Activated CD8-positive, alpha-beta memory T cell treated with anti-CD3 and anti-CD28 coated beads, Interleukin-2, amount 50 U/mL, for 1 hour (primary cell): ENCODE results near the gene ERP44.
A peak's percentile ranks its signal among the peaks of the same experiment; 100 is the strongest.
"Not testable (repeated sequence)": the region's sequence is repeated elsewhere in the genome, so short reads cannot be mapped to it uniquely, and the experiment has no call there.

Source experiments
- DNase-seq: peaks from one replicate; pipeline ENCODE4 v3.0.0-alpha.2; 2020; ENCODE audit errors: extremely low read depth

ERP44 gene

DNA sequence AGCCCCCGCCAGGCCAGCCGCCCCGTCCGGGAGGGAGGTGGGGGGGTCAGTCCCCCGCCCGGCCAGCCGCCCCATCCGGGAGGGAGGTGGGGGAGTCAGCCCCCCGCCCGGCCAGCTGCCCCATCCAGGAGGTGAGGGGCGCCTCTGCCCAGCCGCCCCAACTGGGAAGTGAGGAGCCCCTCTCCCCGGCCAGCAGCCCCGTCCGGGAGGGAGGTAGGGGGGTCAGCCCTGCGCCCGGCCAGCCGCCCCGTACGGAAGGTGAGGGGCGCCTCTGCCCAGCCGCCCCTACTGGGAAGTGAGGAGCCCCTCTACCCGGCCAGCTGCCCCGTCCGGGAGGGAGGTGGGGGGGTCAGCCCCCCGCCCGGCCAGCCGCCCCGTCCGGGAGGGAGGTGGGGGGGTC lies 30.8 kb downstream of the ERP44 start:
- not testable (repeated sequence) for DNase-seq

DNA sequence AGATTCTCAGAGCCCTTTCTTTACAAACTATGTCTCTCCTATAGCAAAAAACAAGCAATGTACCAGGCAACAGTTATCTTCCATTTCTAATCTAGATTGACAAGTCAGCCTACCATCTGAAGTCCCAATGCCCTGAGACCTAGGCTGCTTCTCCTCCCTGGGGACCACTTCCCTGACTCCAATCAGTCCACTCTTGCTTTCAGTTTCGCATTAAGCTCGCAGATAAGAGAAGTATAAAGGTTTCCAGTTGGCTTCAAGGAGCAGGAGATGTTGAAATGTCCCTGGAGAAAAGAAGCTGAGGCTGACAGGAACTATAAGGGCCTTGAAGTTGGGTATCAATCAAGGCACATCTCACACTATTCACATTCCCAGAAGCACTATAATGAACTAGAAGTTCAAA lies 32.3 kb downstream of the ERP44 start:
- no peak for DNase-seq

DNA sequence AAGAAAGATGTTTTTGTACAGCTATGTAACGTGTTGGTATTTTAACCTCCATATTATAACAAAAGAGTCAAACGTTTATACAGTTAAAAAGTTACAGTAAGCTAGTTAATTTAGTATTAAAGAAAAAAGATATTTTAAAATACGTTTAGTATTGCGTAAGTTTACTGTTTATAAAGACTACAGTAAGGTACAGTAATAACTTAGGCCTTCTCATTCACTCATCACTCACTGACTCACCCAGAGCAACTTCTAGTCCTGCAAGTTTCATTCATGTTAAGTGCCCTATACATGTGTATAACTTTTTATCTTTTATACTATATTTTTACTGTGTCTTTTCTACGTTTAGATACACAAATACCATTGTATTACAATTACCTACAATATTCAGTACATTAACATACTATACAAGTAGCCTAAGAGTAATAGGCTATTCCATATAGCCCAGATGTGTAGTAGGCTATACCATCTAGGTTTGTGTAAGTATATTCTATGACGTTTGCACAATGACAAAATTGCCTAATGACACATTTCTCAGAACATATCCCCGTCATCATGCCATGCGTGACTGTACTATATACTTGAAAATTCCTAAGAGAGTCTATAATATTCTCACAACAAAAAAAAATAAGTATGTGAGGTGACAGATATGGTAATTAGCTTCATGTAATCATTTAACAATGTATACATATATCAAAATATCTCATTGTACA lies 33.8 kb downstream of the ERP44 start:
- no peak for DNase-seq

DNA sequence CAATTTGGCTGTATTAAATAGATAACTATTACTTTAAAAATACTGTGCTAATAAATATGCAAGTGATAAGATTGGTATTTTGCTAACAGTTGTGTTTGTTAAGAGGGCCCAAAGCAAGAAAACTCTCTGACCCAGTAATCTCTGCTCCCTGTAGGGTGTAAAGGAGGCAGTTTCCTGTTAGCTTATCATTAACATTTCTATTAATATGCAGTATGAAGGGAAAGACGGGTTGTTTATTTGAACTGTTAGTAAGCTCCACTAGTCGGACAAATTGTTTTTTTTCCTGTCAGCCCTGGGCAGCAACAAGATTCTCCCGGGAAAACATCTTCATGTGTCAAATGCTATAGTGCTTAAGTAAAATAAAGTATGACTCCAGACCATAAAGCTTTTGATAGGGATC lies 35.6 kb downstream of the ERP44 start:
- DNase-seq, result no peak

DNA sequence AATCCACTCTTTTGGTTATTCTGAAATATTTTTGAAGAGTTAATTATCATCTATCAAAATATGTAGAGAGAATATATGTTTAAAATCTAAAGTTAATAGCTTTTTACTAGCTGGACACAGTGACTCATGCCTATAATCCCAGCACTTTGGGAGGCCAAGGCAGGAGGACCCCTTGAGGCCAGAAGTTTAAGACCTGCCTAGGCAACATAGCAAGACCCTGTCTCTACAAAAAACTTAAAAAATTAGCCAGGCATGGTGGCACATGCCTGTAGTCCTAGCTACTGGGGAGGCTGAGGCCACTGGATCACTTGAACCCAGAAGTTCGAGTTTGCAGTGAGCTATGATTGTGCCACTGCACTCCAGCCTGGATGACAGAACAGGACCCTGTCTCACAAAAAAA lies 36.1 kb downstream of the ERP44 start:
- DNase-seq, result not testable (repeated sequence)

DNA sequence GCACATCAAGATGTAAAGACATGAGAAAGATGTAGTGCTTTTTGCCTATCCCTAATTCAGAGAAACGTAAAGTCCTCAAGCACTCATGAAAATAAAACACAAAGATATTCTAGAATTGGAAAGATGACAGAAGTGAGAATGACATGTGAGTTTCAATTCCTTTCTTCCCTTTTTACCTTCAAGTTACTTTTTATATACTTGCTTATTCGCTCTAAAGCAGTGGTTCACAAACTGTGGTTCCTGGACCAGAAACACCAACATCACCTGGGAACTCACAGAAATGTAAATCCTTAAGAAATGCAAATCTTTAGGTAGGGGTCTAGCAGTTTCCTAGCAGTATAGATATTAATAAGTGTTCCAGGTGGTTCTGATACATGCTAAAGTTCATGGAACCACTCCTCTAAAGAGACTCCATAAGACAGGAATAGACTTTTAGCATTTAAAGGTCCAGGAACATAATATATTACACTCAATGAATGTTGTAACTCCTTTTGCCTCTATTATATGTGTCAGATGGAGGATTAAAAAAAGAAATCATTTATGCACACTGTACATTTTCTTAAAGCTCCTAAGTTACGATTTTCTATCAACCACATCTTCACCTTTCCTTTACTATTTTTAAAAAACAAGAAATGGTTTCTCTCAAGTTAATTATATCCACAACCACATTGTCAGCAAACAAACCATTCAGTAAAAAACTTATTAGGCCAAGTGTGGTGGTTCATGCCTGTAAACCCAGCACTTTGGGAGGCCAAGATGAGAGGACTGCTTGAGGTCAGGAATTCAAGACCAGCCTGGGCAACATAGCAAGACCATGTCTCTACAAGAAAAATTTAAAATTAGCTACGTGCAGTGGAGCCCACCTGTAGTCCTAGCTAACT lies 39.9 kb downstream of the ERP44 start:
- no peak for DNase-seq

DNA sequence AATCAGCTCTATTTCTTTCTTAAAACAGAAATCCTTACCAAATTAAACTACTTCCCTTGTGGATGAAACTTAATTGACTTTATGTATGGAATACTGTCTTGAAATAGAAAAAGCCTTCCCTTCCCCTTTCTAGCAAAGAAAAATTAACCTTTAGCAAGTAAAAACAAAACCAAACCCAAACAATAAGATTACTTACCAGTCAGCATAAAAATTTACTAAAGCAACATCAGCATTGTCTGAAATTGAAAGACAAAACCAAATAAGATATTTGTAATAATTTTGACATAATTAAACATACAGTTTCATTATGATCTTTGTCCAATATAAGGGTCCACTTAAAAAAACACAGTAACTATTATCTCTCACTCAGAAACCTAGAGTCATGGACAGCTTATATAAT lies 41.2 kb downstream of the ERP44 start:
- DNase-seq, result no peak

DNA sequence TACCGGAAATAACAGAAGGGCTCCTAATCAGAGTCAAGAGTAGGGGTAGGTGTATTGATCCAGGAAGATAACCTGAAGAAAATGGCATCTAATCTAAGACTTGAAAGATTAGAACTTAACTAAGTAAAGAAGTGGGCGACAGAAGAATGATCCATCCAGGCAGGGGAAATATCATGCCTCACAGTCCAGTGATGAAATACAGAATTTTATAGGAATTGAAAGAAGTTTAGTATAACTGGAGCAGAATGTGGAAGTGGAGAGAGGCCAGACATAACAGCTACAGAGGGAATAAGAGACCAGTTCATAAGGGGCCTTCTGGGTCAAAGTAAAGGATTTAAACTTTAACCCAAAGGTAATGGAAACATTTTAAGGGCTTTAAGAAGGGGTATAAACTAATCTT lies 42.2 kb downstream of the ERP44 start:
- no peak for DNase-seq

DNA sequence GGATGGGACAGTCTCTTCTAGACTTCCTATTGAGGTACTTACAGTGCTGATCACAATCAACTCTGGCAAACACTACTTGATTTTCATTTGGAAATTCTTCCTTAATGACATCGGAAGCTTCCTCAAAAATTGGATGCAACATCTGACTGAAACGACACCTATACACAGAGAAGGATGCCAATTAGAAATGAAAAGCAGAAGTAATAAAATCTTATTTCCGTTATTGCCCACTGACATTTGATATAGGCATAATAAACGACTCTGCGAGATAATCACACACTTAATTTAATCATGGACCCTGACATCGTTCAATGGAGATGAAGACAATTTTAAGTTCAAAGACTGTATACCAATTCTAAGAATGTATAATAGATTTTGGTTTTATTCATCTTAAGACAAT lies 46.4 kb downstream of the ERP44 start:
- no peak for DNase-seq

DNA sequence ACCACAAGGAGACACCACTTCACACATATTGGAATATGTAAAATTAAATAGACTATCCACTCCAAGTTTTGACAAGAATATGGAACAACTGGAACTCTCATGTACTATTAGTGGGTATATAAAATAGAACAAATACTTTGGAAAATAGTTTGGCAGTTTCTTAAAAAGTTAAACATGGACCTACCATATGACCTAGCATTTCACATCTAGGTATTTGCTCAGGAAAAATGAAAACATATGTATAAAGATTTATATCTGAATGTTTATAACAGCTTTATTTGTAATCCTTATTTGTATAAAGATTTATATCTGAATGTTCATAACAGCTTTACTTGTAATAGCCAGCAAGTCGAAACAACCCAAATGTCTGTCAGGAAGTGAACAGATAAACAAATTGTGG lies 49.2 kb downstream of the ERP44 start:
- no peak for DNase-seq

DNA sequence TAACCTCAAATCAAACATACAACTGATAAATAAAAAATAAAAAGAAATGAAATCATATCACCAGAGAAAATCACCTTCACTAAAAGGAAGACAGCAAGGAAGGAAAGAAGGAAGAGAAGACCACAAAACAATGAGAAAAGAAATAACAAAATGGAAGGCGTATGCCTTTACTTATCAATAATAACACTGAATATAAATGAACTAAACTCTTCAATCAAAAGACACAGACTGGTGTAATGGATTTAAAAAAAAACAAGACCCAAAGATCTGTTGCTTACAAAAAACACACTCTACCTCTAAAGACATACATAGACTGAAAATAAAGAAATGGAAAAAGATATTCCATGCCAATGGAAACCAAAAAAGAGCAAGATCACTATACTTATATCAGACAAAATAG lies 60.3 kb downstream of the ERP44 start:
- no peak for DNase-seq

DNA sequence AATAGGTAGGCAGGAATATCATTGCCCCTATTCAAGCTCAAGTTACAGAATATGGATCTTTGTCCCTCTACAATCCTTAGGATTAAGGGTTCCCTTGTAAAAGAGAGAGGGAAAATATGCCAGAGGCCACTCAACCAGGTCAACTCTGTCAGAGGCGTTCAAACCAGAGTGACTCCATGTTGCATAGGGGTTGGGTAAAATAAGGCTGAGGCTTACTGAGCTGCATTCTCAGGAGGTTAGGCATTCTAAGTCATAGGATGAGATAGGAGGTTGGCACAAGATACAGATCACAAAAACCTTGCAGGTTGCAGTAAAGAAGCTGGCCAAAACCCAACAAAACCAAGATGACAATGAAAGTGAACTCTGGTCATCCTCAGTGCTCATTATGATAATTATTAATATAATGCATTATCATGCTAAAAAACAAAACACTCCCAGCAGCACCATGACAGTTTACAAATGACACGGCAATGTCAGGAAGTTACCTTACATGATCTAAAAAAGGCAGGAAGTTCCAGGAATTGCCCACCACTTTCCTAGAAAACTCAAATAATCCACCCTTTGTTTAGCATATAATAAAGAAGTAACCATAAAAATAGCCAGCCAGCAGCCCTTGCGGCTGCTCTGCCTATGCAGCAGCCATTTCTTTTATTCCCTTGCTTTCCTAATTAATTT lies 64.8 kb downstream of the ERP44 start:
- DNase-seq, result no peak

DNA sequence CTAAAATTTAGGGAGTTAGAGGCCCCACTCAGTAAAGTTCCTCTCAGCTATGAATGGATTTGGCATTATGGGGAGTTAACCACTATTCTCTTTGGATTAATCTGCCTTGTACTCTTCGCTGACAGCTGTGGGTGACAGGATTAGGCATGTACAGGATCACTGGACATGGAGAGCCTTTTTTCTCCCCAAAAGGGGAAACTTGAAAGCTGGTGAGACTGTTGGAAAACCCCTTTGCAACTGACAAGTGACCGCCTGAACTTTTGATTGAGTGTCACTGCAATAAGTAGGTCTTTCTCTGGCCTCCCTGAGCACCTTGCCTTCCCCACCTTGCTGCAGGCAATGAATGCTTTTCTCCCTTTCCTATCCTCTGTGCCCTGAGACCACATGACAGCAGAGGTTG lies 68.3 kb downstream of the ERP44 start:
- no peak for DNase-seq

DNA sequence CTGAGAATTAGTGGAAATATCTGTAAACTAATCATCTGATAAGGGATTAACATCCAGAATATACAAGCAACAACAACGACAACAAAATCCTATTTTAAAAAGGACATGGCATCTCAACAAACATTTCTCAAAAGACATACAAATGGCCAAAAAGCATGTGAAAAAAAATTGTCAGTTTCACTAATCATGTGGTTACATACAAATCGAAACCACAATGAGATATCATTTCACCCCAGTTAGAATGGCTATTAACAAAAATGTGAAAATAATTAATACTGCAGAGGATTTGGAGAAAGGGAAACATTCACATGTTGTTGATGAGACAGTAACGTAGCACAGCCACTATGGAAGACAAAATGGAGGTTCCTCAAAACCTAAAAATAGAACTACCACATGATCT lies 69.5 kb downstream of the ERP44 start:
- no peak for DNase-seq

DNA sequence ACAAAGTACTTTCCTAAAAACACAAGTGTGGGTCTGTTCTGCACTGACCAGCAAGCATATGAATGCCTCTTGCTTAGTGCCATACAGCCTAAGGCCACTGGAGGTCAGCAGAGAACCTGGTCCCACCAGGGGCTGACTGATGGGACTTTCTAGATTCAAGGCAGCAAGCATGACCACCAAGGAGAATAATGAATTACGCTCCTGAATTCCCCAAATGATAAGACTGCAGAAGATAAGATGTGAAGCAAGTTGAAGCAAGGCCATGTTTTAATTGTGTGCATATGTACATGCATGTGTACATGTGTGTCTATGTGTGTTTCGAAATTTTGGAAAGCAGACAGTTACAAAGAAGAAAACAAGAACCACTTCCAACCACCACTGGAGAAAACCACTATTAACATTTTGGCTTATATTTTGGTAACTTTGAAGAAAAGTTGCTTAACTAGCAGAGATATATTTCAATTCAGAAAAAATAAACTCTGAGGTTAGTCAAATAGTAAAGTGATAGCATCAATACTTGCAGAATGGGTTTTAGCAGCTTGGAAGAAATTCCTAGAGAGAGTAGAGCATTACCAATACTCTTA lies 70.5 kb downstream of the ERP44 start:
- DNase-seq, result peak; percentile 16

DNA sequence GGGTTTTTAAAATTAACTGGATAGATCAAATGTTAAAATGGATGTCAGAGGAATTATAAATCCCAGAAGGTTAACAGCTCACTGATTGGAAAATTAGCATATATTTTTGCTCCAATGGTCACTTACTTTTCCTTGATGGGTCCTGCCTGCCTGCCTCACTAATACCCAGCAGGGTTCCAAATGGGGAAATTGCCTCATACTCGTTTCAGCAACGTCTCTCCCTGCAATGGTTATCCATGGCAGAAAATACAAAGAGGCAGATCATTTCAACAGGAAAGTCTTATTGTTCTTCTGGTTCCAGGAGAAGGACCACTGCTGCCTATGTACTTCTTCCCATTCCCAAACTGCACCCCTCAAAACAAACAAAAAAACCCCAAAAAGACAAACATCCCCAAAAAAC lies 71.3 kb downstream of the ERP44 start:
- no peak for DNase-seq

DNA sequence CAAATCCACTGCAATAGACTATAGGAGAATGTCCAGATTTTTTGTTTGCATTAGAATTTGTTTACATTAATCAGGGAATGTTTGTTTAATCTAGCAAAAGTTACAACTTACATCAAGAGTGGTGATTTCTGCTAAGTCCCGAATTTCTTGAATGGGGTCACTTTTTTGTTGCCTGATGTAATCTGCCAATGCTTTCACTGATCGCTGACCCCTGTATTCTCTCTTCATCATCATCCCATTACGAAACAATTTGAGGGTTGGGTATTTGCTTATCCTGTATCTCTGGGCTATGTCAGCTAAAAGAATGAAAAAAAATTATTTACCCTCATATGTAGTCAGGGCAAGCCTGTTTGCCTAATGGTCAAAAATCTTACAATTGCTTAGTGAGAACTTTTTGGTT lies 76.9 kb downstream of the ERP44 start:
- no peak for DNase-seq

DNA sequence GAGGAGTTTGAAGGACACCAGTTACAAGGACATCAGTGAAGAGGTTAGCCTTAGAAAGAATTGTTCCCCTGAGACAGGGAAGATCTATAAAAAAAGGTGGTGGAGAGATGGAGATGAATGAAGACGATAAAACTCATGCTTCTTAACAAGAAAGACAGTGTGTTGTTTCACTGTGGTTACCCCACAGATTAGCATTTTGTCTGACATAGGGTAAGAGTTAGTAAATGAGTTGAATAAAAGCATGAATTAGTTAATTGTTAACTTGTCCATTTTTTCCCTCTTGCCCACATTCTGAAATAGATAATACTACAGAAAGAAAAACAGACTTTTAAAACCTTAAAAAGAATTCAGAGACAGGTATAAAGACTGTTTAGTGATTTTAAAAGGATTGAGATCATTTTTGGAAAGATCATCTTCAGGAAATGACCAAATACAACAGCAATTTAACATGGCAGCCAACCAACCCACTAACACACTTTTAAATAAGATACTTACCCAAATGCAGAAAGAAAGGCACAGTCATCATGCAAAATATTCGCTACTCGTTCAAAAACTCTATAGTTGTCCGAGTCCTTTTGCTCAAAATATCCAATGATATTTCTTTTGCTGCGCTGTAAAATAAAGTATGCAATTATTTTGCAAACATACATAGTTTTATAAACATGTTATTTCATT lies 78.5 kb downstream of the ERP44 start:
- no peak for DNase-seq

DNA sequence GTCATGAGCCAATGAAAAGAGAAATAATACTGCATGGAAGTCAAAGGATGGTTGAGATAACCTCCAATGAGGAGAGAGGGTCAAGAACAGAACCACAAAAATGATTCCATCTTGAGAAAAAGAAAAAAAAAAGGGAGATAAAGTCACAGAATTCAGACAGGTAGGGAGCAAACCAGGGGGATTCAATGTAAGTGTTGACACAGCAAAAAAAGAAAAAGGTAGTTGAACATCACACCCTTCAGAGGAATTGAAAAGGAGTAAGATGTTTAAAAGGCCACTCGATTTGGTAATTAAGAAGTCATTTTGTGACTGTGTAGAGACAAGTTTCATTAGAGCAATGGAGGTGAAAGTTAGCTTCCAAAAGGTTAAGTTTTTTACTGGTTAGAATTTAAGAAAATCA lies 79.3 kb downstream of the ERP44 start:
- no peak for DNase-seq

DNA sequence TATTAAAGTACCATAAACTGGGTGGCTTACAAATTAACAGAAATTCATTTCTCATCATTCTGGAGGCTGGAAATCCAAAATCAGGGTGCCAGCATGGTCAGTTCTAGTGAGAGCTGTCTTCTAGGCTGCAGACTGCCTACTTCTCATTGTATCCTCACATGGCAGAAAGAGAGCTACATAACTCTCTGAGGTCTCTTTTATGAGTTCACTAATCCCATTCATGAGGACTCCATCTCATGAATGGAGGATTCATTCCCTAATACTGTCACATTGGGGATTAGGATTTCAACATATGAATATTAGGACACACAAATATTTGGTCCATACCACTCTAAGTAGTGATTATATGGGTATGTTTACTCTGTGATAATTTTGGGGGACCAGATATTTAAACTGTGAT lies 84.0 kb downstream of the ERP44 start:
- no peak for DNase-seq

DNA sequence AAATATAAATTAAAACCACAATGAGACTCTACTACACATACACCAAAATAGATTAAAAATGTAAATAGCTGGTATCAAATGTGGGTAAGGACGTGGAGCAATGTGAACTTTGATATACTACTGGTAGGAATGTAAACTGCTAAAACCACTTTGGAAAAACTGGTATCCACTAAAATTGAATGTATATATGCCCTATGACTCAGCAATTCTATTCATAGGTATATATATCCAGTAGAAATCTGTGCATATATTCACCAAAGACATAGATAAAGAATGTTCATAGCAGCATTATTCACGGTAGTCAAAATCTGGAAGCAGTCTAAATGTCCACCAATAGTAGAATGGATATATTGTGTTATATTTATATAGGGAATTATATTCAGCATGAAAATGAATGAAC lies 85.2 kb downstream of the ERP44 start:
- no peak for DNase-seq

DNA sequence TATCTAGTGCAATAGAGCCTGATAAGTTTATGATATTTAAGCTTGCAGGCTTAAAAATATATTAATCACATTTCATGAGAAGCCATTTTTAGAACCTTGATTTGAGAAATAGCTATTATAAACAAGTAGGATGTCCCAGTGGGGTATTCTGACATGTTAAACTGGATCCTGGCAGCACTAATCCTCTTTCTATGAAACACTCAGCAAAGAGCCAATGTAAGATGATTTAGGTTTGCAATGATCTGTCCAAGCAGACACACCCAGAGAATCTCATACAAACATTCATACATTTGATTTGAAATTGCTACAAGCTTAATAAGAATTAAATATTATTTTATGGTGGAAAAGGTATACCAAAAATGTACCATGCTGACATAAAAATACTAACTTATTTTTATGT lies 86.5 kb downstream of the ERP44 start:
- no peak for DNase-seq
